ENCODE results near the gene CTSF. TPM values are rescaled to one million over a fixed set of nuclear protein-coding genes. Genes with fewer than 3 reads are reported as not detected.
"Not testable (repeated sequence)": the region's sequence is repeated elsewhere in the genome, so short reads cannot be mapped to it uniquely, and the experiment has no call there.

CTSF gene
- polyA plus RNA-seq, 4 donors = 94.2 to 115 (median 103) TPM

- DNase-seq (ENCODE audit: low read depth in 4 of 4, low spot score in 3 of 4) = not testable (repeated sequence)
Measured at GRCh38 chr11:66540598-66540997, 27.8 kb downstream of the CTSF start.

GRCh38 chr11:66539870-66540213 is 28.6 kb downstream of the CTSF start:
- DNase-seq (ENCODE audit: low read depth in 4 of 4, low spot score in 3 of 4) = no peak

GRCh38 chr11:66539170-66539869 is 29.1 kb downstream of the CTSF start:
- DNase-seq (ENCODE audit: low read depth in 4 of 4, low spot score in 3 of 4) = no peak

GRCh38 chr11:66532784-66533183 is 35.6 kb downstream of the CTSF start:
- no peak for DNase-seq (ENCODE audit: low read depth in 4 of 4, low spot score in 3 of 4)

- no peak for DNase-seq (ENCODE audit: low read depth in 4 of 4, low spot score in 3 of 4)
Measured at GRCh38 chr11:66531841-66532240, 36.6 kb downstream of the CTSF start.

GRCh38 chr11:66530927-66531709 is 37.3 kb downstream of the CTSF start:
- DNase-seq (ENCODE audit: low read depth in 4 of 4, low spot score in 3 of 4) = no peak

- DNase-seq (ENCODE audit: low read depth in 4 of 4, low spot score in 3 of 4) = no peak
Measured at GRCh38 chr11:66529655-66530054, 38.8 kb downstream of the CTSF start.

- DNase-seq (ENCODE audit: low read depth in 4 of 4, low spot score in 3 of 4) = no peak
Measured at GRCh38 chr11:66529069-66529468, 39.3 kb downstream of the CTSF start.

GRCh38 chr11:66524304-66525040 is 43.9 kb downstream of the CTSF start:
- no peak for DNase-seq (ENCODE audit: low read depth in 4 of 4, low spot score in 3 of 4)

- no peak for DNase-seq (ENCODE audit: low read depth in 4 of 4, low spot score in 3 of 4)
Measured at GRCh38 chr11:66523611-66524010, 44.8 kb downstream of the CTSF start.

Other genes with a start within 250 kb of the CTSF start
- gene RIN1, start 232.2 kb downstream of the CTSF start, polyA plus RNA-seq (ENCODE audit: insufficient read length in 4 of 4) = 1 to 10 TPM; 2.5 to 3.1 (median 2.9) TPM
- gene BRMS1, start 223.5 kb downstream of the CTSF start, polyA plus RNA-seq (ENCODE audit: insufficient read length in 4 of 4) = 10 to 100 TPM; 30.3 to 34.9 (median 31.4) TPM
- 10 to 100 TPM; 53.4 to 62.9 (median 56.8) TPM for gene B4GAT1, start 221.0 kb downstream of the CTSF start, polyA plus RNA-seq (ENCODE audit: insufficient read length in 4 of 4)
- 10 to 100 TPM; 18.5 to 23.1 (median 20.8) TPM for gene SLC29A2, start 196.8 kb downstream of the CTSF start, polyA plus RNA-seq (ENCODE audit: insufficient read length in 4 of 4)
- under 1 TPM; 0.12 to 0.30 (median 0.26) TPM for gene NPAS4, start 147.6 kb downstream of the CTSF start, polyA plus RNA-seq (ENCODE audit: insufficient read length in 4 of 4)
- gene MRPL11, start 129.8 kb downstream of the CTSF start, polyA plus RNA-seq (ENCODE audit: insufficient read length in 4 of 4) = 10 to 100 TPM; 72.4 to 80.1 (median 78.3) TPM
- 1 to 10 TPM; 4.5 to 7.0 (median 5.2) TPM for gene PELI3, start 101.7 kb downstream of the CTSF start, polyA plus RNA-seq (ENCODE audit: insufficient read length in 4 of 4)
- gene DPP3, start 88.2 kb downstream of the CTSF start, polyA plus RNA-seq (ENCODE audit: insufficient read length in 4 of 4) = 10 to 100 TPM; 19.7 to 26.0 (median 22.5) TPM
- 10 to 100 TPM; 68.9 to 76.6 (median 76.0) TPM for gene BBS1, start 58.0 kb downstream of the CTSF start, polyA plus RNA-seq (ENCODE audit: insufficient read length in 4 of 4)
- gene ZDHHC24, start 22.6 kb downstream of the CTSF start, polyA plus RNA-seq (ENCODE audit: insufficient read length in 4 of 4) = 10 to 100 TPM in 1 of 4 donors, 1 to 10 TPM in 3; 7.8 to 11.9 (median 8.5) TPM
- gene ACTN3, start 21.7 kb downstream of the CTSF start, polyA plus RNA-seq (ENCODE audit: insufficient read length in 4 of 4) = under 1 TPM; 0.40 to 0.67 (median 0.50) TPM
- under 1 TPM; 0.30 to 0.37 (median 0.33) TPM for gene CCDC87, start 24.5 kb upstream of the CTSF start, polyA plus RNA-seq (ENCODE audit: insufficient read length in 4 of 4)
- gene CCS, start 24.6 kb upstream of the CTSF start, polyA plus RNA-seq (ENCODE audit: insufficient read length in 4 of 4) = 10 to 100 TPM; 40.6 to 61.2 (median 50.2) TPM
- 10 to 100 TPM; 59.4 to 70.6 (median 63.8) TPM for gene RBM14, start 48.0 kb upstream of the CTSF start, polyA plus RNA-seq (ENCODE audit: insufficient read length in 4 of 4)
- 100 to 1,000 TPM; 242 to 263 (median 252) TPM for gene RBM4, start 70.1 kb upstream of the CTSF start, polyA plus RNA-seq (ENCODE audit: insufficient read length in 4 of 4)
- gene RBM4B, start 109.3 kb upstream of the CTSF start, polyA plus RNA-seq (ENCODE audit: insufficient read length in 4 of 4) = 10 to 100 TPM; 58.1 to 68.9 (median 67.5) TPM
- gene SPTBN2, start 160.6 kb upstream of the CTSF start, polyA plus RNA-seq (ENCODE audit: insufficient read length in 4 of 4) = 10 to 100 TPM; 48.0 to 59.4 (median 52.8) TPM

All from right renal pelvis (tissue), 4 donors.